ENCODE data around the gene MYH14.

DNA sequence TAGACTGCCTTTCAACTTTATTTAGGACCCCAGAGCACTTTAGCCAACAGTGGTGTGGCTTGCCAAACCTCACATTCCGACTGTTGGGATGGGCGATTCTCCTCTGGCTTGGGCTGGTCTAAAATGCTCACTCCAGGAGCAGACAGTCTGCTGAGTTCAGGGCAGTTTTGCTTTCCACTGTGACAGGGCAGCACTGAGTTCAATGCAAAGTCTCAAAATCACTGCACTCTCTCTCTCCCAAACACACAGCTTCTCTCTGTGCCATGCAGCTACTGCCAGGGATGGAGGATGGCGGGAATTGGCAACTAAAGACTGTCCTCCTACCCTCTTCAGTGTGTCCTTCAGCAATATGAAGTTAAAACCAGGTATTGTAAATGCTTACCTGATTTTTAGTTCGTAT is 148.8 kb downstream of the MYH14 start:
- TF ChIP-seq, protein P1, sequence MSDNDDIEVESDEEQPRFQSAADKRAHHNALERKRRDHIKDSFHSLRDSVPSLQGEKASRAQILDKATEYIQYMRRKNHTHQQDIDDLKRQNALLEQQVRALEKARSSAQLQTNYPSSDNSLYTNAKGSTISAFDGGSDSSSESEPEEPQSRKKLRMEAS (IDR thresholded peaks at IDR 0.05; ENCODE audit: low read depth, low read length) = no peak
- no peak for TF ChIP-seq POLR2A (IDR thresholded peaks at IDR 0.05; ENCODE audit: extremely low read depth, insufficient read length)
